Esophagus (tissue), 2 donors: ENCODE results near the gene ATP13A3. TPM values are rescaled to one million over a fixed set of nuclear protein-coding genes. Genes with fewer than 3 reads are reported as not detected.

ENCODE experiments used
- H3K27ac ChIP-seq, 2 donors: one replicate each; pipeline ENCODE4 v1.5.1; 2013; ENCODE audit warnings: low read depth in 2 of 2, mild to moderate bottlenecking in 2 of 2, inconsistent platforms in 1 of 2, low read length in 1 of 2, moderate library complexity in 1 of 2
- H3K27me3 ChIP-seq, 2 donors: one replicate each; pipeline ENCODE4 v1.6.1; 2013; ENCODE audit warnings: low read length in 2 of 2, control low read depth in 1 of 2, mild to moderate bottlenecking in 1 of 2; ENCODE audit not compliant: insufficient read depth in 2 of 2, control insufficient read depth in 1 of 2
- H3K36me3 ChIP-seq, 2 donors: one replicate each; pipeline ENCODE4 v1.6.1; 2013; ENCODE audit warnings: low read length in 1 of 2; ENCODE audit not compliant: control insufficient read depth in 2 of 2, insufficient read depth in 2 of 2
- H3K4me1 ChIP-seq, 2 donors: one replicate each; pipeline ENCODE4 v1.6.1; 2013; ENCODE audit warnings: low read length in 1 of 2; ENCODE audit not compliant: control insufficient read depth in 2 of 2, insufficient read depth in 2 of 2
- H3K4me3 ChIP-seq, 2 donors: one replicate each; pipeline ENCODE4 v1.5.1; 2013; ENCODE audit warnings: low read length in 2 of 2, mild to moderate bottlenecking in 2 of 2, low read depth in 1 of 2, moderate library complexity in 1 of 2
- H3K9me3 ChIP-seq, 2 donors: one replicate each; pipeline ENCODE4 v1.6.1; 2013; ENCODE audit warnings: mild to moderate bottlenecking in 2 of 2, low read depth in 1 of 2, low read length in 1 of 2, moderate library complexity in 1 of 2; ENCODE audit not compliant: control insufficient read depth in 2 of 2, insufficient read depth in 1 of 2
- WGBS, 2 donors: extraction: QIAGEN DNeasy Blood & Tissue Kit; methylation state at CpG; one replicate each; pipeline ENCODE4 v1.1.7; 2013; 5-methylcytosine and 5-hydroxymethylcytosine counted together
- polyA plus RNA-seq, 2 donors: library from polyadenylated mRNA; stranded (reverse); fragments of 200-250 nt; gene quantifications; one replicate each; pipeline ENCODE4 v1.2.3, GENCODE V29; 2013
- donor health status: healthy with polysubstance abuse.
- donor health status: Bipolar disorder and iron deficiency.

Gene ATP13A3
- polyA plus RNA-seq, 2 donors = 9.6 to 12.2 TPM

GRCh38 chr3:194392576-194392975 lies 94.2 kb downstream of the ATP13A3 start:
- Histone ChIP-seq H3K4me3 (no peak overlapping the region), H3K27ac (no peak overlapping the region), H3K4me1 (peaks cover 4 to 8% of the 10 kb centered on the region in 2 donors), H3K27me3 (no peaks in the 10 kb centered on the region), H3K9me3 (no peaks in the 10 kb centered on the region), H3K36me3 (no peaks in the 10 kb centered on the region)
- whole genome bisulfite sequencing, 2 donors = 91% methylated on average over 7 of the region's 7 CpGs

- no peaks in the 10 kb centered on the region for H3K9me3 ChIP-seq
- H3K36me3 ChIP-seq = no peaks in the 10 kb centered on the region
- no peaks in the 10 kb centered on the region for H3K27me3 ChIP-seq
- no peaks in the 10 kb centered on the region for H3K4me1 ChIP-seq
- H3K4me3 ChIP-seq = no peak overlapping the region
- H3K27ac ChIP-seq = no peak overlapping the region
Observed at GRCh38 chr3:194390835-194391234, 96.0 kb downstream of the ATP13A3 start.

- Histone ChIP-seq H3K9me3 (no peaks in the 10 kb centered on the region), H3K4me1 (no peaks in the 10 kb centered on the region), H3K27me3 (no peaks in the 10 kb centered on the region), H3K4me3 (no peak overlapping the region), H3K36me3 (no peaks in the 10 kb centered on the region), H3K27ac (no peak overlapping the region)
- WGBS, 2 donors = 89 to 90% methylated on average over 8 of the region's 8 CpGs
Observed at GRCh38 chr3:194389269-194389668, 97.5 kb downstream of the ATP13A3 start.

GRCh38 chr3:194387926-194388418 lies 98.8 kb downstream of the ATP13A3 start:
- no peaks in the 10 kb centered on the region for H3K27me3 ChIP-seq
- H3K4me1 ChIP-seq = no peaks in the 10 kb centered on the region
- no peaks in the 10 kb centered on the region for H3K36me3 ChIP-seq
- H3K9me3 ChIP-seq = no peaks in the 10 kb centered on the region
- H3K27ac ChIP-seq = no peak overlapping the region
- H3K4me3 ChIP-seq = no peak overlapping the region
- 91 to 93% methylated on average over 8 of the region's 8 CpGs for WGBS, 2 donors

GRCh38 chr3:194387276-194387675 lies 99.5 kb downstream of the ATP13A3 start:
- Histone ChIP-seq H3K27ac (no peak overlapping the region), H3K4me1 (no peaks in the 10 kb centered on the region), H3K36me3 (no peaks in the 10 kb centered on the region), H3K4me3 (no peak overlapping the region), H3K9me3 (no peaks in the 10 kb centered on the region), H3K27me3 (no peaks in the 10 kb centered on the region)
- WGBS, 2 donors = 94 to 95% methylated on average over 6 of the region's 6 CpGs

GRCh38 chr3:194386648-194387047 lies 100.2 kb downstream of the ATP13A3 start:
- no peak overlapping the region for H3K27ac ChIP-seq
- no peaks in the 10 kb centered on the region for H3K36me3 ChIP-seq
- H3K4me1 ChIP-seq = no peaks in the 10 kb centered on the region
- H3K4me3 ChIP-seq = no peak overlapping the region
- WGBS, 2 donors = 45 to 46% methylated on average over 7 of the region's 7 CpGs
- H3K27me3 ChIP-seq = no peaks in the 10 kb centered on the region
- H3K9me3 ChIP-seq = no peaks in the 10 kb centered on the region

GRCh38 chr3:194386066-194386465 lies 100.7 kb downstream of the ATP13A3 start:
- 79 to 80% methylated on average over 15 of the region's 15 CpGs for WGBS, 2 donors
- Histone ChIP-seq H3K4me1 (no peaks in the 10 kb centered on the region), H3K27ac (no peak overlapping the region), H3K27me3 (no peaks in the 10 kb centered on the region), H3K36me3 (no peaks in the 10 kb centered on the region), H3K4me3 (no peak overlapping the region), H3K9me3 (no peaks in the 10 kb centered on the region)

- no peak overlapping the region for H3K4me3 ChIP-seq
- no peaks in the 10 kb centered on the region for H3K9me3 ChIP-seq
- no peak overlapping the region for H3K27ac ChIP-seq
- no peaks in the 10 kb centered on the region for H3K36me3 ChIP-seq
- H3K27me3 ChIP-seq = no peaks in the 10 kb centered on the region
- 91 to 92% methylated on average over 12 of the region's 12 CpGs for WGBS, 2 donors
- no peaks in the 10 kb centered on the region for H3K4me1 ChIP-seq
Observed at GRCh38 chr3:194384569-194385001, 102.2 kb downstream of the ATP13A3 start.

- Histone ChIP-seq H3K27me3 (no peaks in the 10 kb centered on the region), H3K4me1 (no peaks in the 10 kb centered on the region), H3K4me3 (no peak overlapping the region), H3K36me3 (no peaks in the 10 kb centered on the region), H3K9me3 (no peaks in the 10 kb centered on the region), H3K27ac (no peak overlapping the region)
- WGBS, 2 donors = 77% methylated on average over 6 of the region's 6 CpGs
Observed at GRCh38 chr3:194384156-194384555, 102.6 kb downstream of the ATP13A3 start.

- H3K36me3 ChIP-seq = no peaks in the 10 kb centered on the region
- no peaks in the 10 kb centered on the region for H3K27me3 ChIP-seq
- H3K4me3 ChIP-seq = no peak overlapping the region
- WGBS, 2 donors = 84 to 87% methylated on average over 14 of the region's 14 CpGs
- H3K4me1 ChIP-seq = no peaks in the 10 kb centered on the region
- no peak overlapping the region for H3K27ac ChIP-seq
- H3K9me3 ChIP-seq = no peaks in the 10 kb centered on the region
Observed at GRCh38 chr3:194383276-194383940, 103.4 kb downstream of the ATP13A3 start.
